Calu3 (cell line): ENCODE measurements around the gene RGSL1. TPM values are rescaled to one million over a fixed set of nuclear protein-coding genes. Genes with fewer than 3 reads are reported as not detected.

ENCODE experiments used
- BruUV-seq: library from RNA; stranded (reverse); fragments of 400-500 nt; replicated peaks from 2 replicates; lab custom pipeline; 2021; lab: Mats Ljungman, UMichigan
- CTCF ChIA-PET: fragments of 300-600 bp; sonication (Branson Sonifier 250); formaldehyde crosslinking; loops from one replicate; lab custom pipeline; 2022; ENCODE audit warnings: antibody characterized with exemption; lab: Charles Lee
- DNase-seq: peaks from one replicate; pipeline ENCODE4 v3.0.0; 2022
- H3K27ac Mint-ChIP-seq: one replicate; pipeline ENCODE4 v1.8.0; 2022; ENCODE audit warnings: mixed read lengths; ENCODE audit not compliant: unreplicated experiment
- H3K27me3 Mint-ChIP-seq: one replicate; pipeline ENCODE4 v1.8.0; 2022; ENCODE audit warnings: mixed read lengths; ENCODE audit not compliant: unreplicated experiment
- H3K36me3 Mint-ChIP-seq: one replicate; pipeline ENCODE4 v1.8.0; 2022; ENCODE audit warnings: mild to moderate bottlenecking, moderate library complexity, mixed read lengths; ENCODE audit not compliant: insufficient read depth, unreplicated experiment
- H3K4me1 Mint-ChIP-seq: one replicate; pipeline ENCODE4 v1.8.0; 2022; ENCODE audit warnings: mild to moderate bottlenecking, low read depth, mixed read lengths; ENCODE audit not compliant: unreplicated experiment
- H3K4me3 Mint-ChIP-seq: one replicate; pipeline ENCODE4 v1.8.0; 2022; ENCODE audit warnings: mild to moderate bottlenecking, low read depth, moderate library complexity, mixed read lengths; ENCODE audit not compliant: unreplicated experiment
- H3K9me3 Mint-ChIP-seq: one replicate; pipeline ENCODE4 v1.8.0; 2022; ENCODE audit warnings: low read depth, mixed read lengths; ENCODE audit not compliant: unreplicated experiment
- CTCF ChIP-seq: fragments of 200-600 bp; IDR thresholded peaks from one replicate; pipeline ENCODE4 v1.8.0; 2022; ENCODE audit warnings: antibody characterized with exemption; ENCODE audit not compliant: unreplicated experiment
- intact Hi-C: fragments of 100-400 bp; cut with micrococcal nuclease; formaldehyde crosslinking; loops from one replicate; pipeline ENCODE4 v1.10.0; 2022; ENCODE audit not compliant: unreplicated experiment
- total RNA-seq: library from RNA; stranded (reverse); gene quantifications from 2 replicates; pipeline ENCODE4 v1.2.3, GENCODE V29; 2022

Gene RGSL1
- total RNA-seq, 1 experiment from 2014 or later = not detected

GRCh38 chr1:182569939-182570610, 120.1 kb downstream of the RGSL1 start:
- no peaks in the 10 kb centered on the region for H3K36me3 Mint-ChIP-seq
- peaks cover 7% of the 10 kb centered on the region for H3K27me3 Mint-ChIP-seq
- no TSS peak for BruUV-seq
- H3K9me3 Mint-ChIP-seq = no peaks in the 10 kb centered on the region
- H3K4me1 Mint-ChIP-seq = no peaks in the 10 kb centered on the region
- no peak overlapping the region for H3K27ac Mint-ChIP-seq
- no peak for TF ChIP-seq CTCF
- intact Hi-C loops = no loop called here
- CTCF ChIA-PET = interaction anchor here (1.1 kb wide), 1 partner anchor 25 kb away, joined by 7 read pairs; no protein-coding TSS in a partner anchor
- no peak overlapping the region for H3K4me3 Mint-ChIP-seq
- no peak for DNase-seq

- intact Hi-C loops = no loop called here
- peaks cover 4% of the 10 kb centered on the region for H3K4me1 Mint-ChIP-seq
- H3K27me3 Mint-ChIP-seq = peaks cover 2% of the 10 kb centered on the region
- CTCF ChIA-PET = no interaction called here
- no peaks in the 10 kb centered on the region for H3K9me3 Mint-ChIP-seq
- H3K36me3 Mint-ChIP-seq = no peaks in the 10 kb centered on the region
- DNase-seq = no peak
- BruUV-seq = no TSS peak
- no peak overlapping the region for H3K27ac Mint-ChIP-seq
- no peak for TF ChIP-seq CTCF
- no peak overlapping the region for H3K4me3 Mint-ChIP-seq
Measured at GRCh38 chr1:182570611-182570970, 120.6 kb downstream of the RGSL1 start.

GRCh38 chr1:182574156-182574555, 124.2 kb downstream of the RGSL1 start:
- no TSS peak for BruUV-seq
- CTCF ChIA-PET = interaction anchor here (1.5 kb wide), 1 partner anchor 11 kb away, joined by 4 read pairs; no protein-coding TSS in a partner anchor
- intact Hi-C loops = no loop called here

DNA sequence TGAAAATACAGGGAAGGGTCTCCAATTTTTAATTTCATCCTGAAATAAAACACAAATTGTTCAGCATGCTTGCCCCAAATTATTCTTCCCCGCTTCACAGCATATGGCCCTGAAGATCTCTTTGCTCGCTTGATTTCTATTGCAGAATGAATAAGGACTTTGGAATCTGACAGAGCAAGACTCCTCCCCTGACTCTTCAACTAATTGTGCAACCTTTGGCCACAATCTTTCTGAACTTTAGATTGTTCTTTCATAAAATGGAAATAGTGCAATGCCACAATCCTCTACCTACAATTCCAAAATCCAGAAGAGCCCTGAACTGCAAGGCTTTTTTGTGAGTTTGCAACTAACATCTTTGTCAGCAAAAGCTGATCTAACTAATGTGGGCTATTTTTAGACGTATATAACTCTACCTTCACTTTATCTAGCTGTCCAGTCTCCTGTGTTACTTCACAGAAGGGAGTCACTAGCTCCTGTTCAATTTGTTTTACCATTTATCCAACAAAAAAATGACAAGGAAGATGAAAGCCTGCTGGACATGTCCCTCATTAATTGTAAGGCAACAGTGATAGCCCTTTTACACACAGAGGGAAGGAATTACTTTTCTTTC, 125.7 kb downstream of the RGSL1 start:
- Mint-ChIP-seq H3K36me3 (no peaks in the 10 kb centered on the region), H3K27ac (no peak overlapping the region), H3K9me3 (no peaks in the 10 kb centered on the region), H3K4me3 (no peak overlapping the region), H3K27me3 (no peaks in the 10 kb centered on the region), H3K4me1 (peaks cover 9% of the 10 kb centered on the region)
- TF ChIP-seq CTCF = no peak
- CTCF ChIA-PET = interaction anchor here (1.5 kb wide), 1 partner anchor 13 kb away, joined by 4 read pairs; no protein-coding TSS in a partner anchor
- intact Hi-C loops = no loop called here
- BruUV-seq = no TSS peak
- no peak for DNase-seq

More at GRCh38 chr1:182574156-182574555, 124.2 kb downstream of the RGSL1 start:
- no peak for TF ChIP-seq CTCF
- peaks cover 9% of the 10 kb centered on the region for H3K4me1 Mint-ChIP-seq
- H3K27me3 Mint-ChIP-seq = no peaks in the 10 kb centered on the region
- no peaks in the 10 kb centered on the region for H3K36me3 Mint-ChIP-seq
- DNase-seq = no peak
- no peak overlapping the region for H3K4me3 Mint-ChIP-seq
- no peaks in the 10 kb centered on the region for H3K9me3 Mint-ChIP-seq
- no peak overlapping the region for H3K27ac Mint-ChIP-seq
